ENCODE measurements around the gene SLC5A6. TPM values are rescaled to one million over a fixed set of nuclear protein-coding genes. Genes with fewer than 3 reads are reported as not detected.

Gene SLC5A6
- total RNA-seq, 4 donors from 2014 or later = 22.8 to 58.3 (median 41.0) TPM

DNA sequence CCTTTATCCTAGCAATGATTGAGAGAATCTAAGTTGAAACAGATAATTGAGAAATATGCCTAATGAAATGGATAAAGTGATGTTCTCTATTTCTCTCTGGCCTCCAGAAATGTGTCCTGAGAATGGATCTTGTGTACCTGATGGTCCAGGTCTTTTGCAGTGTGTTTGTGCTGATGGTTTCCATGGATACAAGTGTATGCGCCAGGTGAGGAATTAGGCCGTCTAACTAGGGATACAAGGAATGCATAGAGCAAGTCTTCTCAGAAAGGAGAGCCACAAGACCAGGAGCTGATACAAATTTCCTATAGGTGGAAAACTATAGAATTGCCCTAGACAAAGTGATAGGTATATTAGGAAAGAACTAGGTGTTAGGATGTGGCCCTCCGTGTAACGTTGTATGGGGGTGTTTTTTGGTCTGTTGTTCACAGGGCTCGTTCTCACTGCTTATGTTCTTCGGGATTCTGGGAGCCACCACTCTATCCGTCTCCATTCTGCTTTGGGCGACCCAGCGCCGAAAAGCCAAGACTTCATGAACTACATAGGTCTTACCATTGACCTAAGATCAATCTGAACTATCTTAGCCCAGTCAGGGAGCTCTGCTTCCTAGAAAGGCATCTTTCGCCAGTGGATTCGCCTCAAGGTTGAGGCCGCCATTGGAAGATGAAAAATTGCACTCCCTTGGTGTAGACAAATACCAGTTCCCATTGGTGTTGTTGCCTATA is 4.5 kb upstream of the SLC5A6 start:
- Histone ChIP-seq H3K4me3 (peak overlapping the region; percentile 29 to 63 (median 56)), H3K9me3 (no peaks in the 10 kb centered on the region), H3K27ac (peak overlapping the region; percentile 70 to 81 (median 78)), H3K36me3 (no peaks in the 10 kb centered on the region), H3K27me3 (no peaks in the 10 kb centered on the region), H3K4me1 (peaks cover 15 to 27% (median 18%) of the 10 kb centered on the region in 4 donors)
- no peak for DNase-seq
- intact Hi-C loops (cut with DNase I; ENCODE audit: low total_unique reads) (loop anchor here (10.0 kb wide), 1 partner anchor 82 kb away; the partner anchor contains the start of genes PREB and PRR30), in situ Hi-C loops (cut with MboI; ENCODE audit: low pct_ligation_motif_present in 1 of 4, low pct_unique_long_range_greater_than_20kb in 1 of 4, low sequenced_read_pairs in 3 of 4) (loop anchor here in 1 of 4 donors (25.0 kb wide), 1 partner anchor 104 kb away; the partner anchor contains the start of genes ABHD1 and CGREF1)
- 84 to 86% methylated on average over 12 to 13 of the region's 13 CpGs for WGBS, 2 donors (ENCODE audit: low coverage in 1 of 2)
- TF ChIP-seq, protein P1, sequence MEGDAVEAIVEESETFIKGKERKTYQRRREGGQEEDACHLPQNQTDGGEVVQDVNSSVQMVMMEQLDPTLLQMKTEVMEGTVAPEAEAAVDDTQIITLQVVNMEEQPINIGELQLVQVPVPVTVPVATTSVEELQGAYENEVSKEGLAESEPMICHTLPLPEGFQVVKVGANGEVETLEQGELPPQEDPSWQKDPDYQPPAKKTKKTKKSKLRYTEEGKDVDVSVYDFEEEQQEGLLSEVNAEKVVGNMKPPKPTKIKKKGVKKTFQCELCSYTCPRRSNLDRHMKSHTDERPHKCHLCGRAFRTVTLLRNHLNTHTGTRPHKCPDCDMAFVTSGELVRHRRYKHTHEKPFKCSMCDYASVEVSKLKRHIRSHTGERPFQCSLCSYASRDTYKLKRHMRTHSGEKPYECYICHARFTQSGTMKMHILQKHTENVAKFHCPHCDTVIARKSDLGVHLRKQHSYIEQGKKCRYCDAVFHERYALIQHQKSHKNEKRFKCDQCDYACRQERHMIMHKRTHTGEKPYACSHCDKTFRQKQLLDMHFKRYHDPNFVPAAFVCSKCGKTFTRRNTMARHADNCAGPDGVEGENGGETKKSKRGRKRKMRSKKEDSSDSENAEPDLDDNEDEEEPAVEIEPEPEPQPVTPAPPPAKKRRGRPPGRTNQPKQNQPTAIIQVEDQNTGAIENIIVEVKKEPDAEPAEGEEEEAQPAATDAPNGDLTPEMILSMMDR (IDR thresholded peaks at IDR 0.05) = no peak
- TF ChIP-seq EP300 (IDR thresholded peaks at IDR 0.05; ENCODE audit: low read depth) = no peak
- TF ChIP-seq POLR2AphosphoS5 (IDR thresholded peaks at IDR 0.05) = no peak
- TF ChIP-seq POLR2A (IDR thresholded peaks at IDR 0.05) = no peak

DNA sequence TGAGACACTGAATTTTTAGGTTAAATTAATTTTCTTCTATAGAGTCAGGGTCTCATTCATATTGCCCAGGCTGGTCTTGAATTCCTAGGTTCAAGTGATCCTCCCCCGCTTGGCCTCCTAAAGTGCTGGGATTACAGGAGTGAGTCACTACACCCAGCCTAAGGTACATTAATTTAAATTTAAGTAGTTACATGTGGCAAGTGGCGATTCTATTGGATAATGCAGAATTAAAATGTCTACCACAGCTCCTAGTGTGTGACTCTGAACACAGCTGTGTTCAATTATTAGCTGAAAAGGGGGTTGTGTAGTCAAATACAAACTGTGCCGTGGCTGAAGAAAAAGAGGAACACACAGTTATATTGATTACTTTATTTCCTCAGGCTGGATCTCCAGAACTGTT is 2.9 kb upstream of the SLC5A6 start:
- DNase-seq = no peak
- peaks cover 20 to 40% (median 26%) of the 10 kb centered on the region in 4 donors for H3K4me1 ChIP-seq

DNA sequence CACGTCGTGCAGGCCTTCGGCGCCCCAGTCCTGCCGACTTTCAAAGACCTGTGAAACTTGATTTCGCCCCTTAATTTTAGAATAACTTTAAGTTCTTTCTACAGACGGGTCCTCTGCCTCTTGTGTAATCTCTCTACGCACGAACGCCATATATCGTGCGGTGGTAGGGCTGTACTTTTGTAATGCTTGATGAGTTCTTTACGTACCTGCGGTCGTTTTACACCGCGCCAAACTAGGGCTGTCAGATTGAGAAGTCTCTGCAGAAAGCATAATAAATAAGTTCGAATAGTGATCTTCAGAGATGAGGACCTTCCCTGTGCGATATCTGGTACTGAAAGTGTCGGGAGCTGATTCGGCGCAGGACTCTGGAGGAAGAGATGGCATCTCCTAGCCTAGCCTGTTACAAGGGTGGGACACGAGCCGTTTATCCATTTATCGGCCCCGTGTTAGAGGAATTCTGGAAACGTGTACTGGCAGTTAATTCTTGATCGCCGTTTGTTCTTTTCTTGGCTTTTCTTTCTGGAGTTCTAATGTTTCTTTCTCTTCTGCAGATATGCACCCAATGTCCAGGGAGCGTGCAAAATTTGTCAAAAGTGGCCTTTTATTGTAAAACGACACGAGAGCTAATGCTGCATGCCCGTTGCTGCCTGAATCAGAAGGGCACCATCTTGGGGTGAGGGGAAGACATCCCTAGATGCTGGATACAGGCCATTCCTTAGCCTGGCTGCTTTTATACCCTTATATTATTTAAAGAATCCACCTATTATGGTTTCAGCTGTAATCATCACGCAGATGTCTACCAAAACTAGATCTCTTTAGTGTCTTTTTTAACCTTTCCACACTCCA is 781 bp upstream of the SLC5A6 start:
- H3K27me3 ChIP-seq = no peaks in the 10 kb centered on the region
- TF ChIP-seq POLR2A (IDR thresholded peaks at IDR 0.05) (no peak), POLR2AphosphoS5 (IDR thresholded peaks at IDR 0.05) (no peak), EP300 (IDR thresholded peaks at IDR 0.05; ENCODE audit: low read depth) (no peak)
- TF ChIP-seq, protein P1 (IDR thresholded peaks at IDR 0.05) = no peak
- 4 to 6% methylated on average over 9 to 34 of the region's 34 CpGs for WGBS, 2 donors (ENCODE audit: low coverage in 1 of 2)
- intact Hi-C loops (cut with DNase I; ENCODE audit: low total_unique reads) (loop anchor here (10.0 kb wide), 1 partner anchor 78 kb away; the partner anchor contains the start of genes PREB and PRR30), in situ Hi-C loops (cut with MboI; ENCODE audit: low pct_ligation_motif_present in 1 of 4, low pct_unique_long_range_greater_than_20kb in 1 of 4, low sequenced_read_pairs in 3 of 4) (loop anchor here in 1 of 4 donors (25.0 kb wide), 1 partner anchor 101 kb away; the partner anchor contains the start of genes ABHD1 and CGREF1)
- H3K9me3 ChIP-seq = no peaks in the 10 kb centered on the region
- H3K4me1 ChIP-seq = peaks cover 15 to 42% (median 21%) of the 10 kb centered on the region in 4 donors
- DNase-seq = no peak
- H3K4me3 ChIP-seq = peak overlapping the region; percentile 61 to 90 (median 80)
- no peaks in the 10 kb centered on the region for H3K36me3 ChIP-seq
- peak overlapping the region; percentile 94 to 98 (median 96) for H3K27ac ChIP-seq

More for the DNA sequence above, 2.9 kb upstream of the SLC5A6 start:
- Histone ChIP-seq H3K4me3 (no peak overlapping the region), H3K9me3 (no peaks in the 10 kb centered on the region), H3K27ac (no peak overlapping the region), H3K36me3 (no peaks in the 10 kb centered on the region), H3K27me3 (no peaks in the 10 kb centered on the region)
- in situ Hi-C loops (cut with MboI; ENCODE audit: low pct_ligation_motif_present in 1 of 4, low pct_unique_long_range_greater_than_20kb in 1 of 4, low sequenced_read_pairs in 3 of 4) = loop anchor here in 1 of 4 donors (25.0 kb wide), 1 partner anchor 103 kb away; the partner anchor contains the start of genes ABHD1 and CGREF1
- intact Hi-C loops (cut with DNase I; ENCODE audit: low total_unique reads) = loop anchor here (10.0 kb wide), 1 partner anchor 80 kb away; the partner anchor contains the start of genes PREB and PRR30
- TF ChIP-seq POLR2A (IDR thresholded peaks at IDR 0.05) = no peak
- TF ChIP-seq POLR2AphosphoS5 (IDR thresholded peaks at IDR 0.05) = no peak
- TF ChIP-seq EP300 (IDR thresholded peaks at IDR 0.05; ENCODE audit: low read depth) = no peak
- TF ChIP-seq, protein P1 (IDR thresholded peaks at IDR 0.05) = no peak
- 93 to 100% methylated on average over 1 to 3 of the region's 3 CpGs for WGBS, 2 donors (ENCODE audit: low coverage in 1 of 2)

All from transverse colon (tissue), 4 donors.